GM12878 (cell line): ENCODE measurements around the gene TBC1D5. TPM values are rescaled to one million over a fixed set of nuclear protein-coding genes. Genes with fewer than 3 reads are reported as not detected.

ENCODE experiments used
- ATAC-seq: fragments of 200-7000 bp; cut with Tn5 transposase; 3 replicates; pipeline ENCODE4 v1.9.1; 2020; ENCODE audit warnings: mild to moderate bottlenecking, moderate library complexity
- BruUV-seq: library from RNA; stranded (reverse); fragments of 400-500 nt; replicated peaks from 2 replicates; lab custom pipeline; 2021; lab: Mats Ljungman, UMichigan
- CTCF ChIA-PET: fragments of 300-600 bp; sonication (Branson Sonifier 250); formaldehyde crosslinking; extraction: SDS; loops from one replicate; lab custom pipeline; 2021; ENCODE audit warnings: inconsistent platforms; lab: Yijun Ruan, JAX
- POLR2A ChIA-PET: fragments of 350-600 bp; formaldehyde crosslinking; extraction: SDS; loops from one replicate; lab custom pipeline; 2021; ENCODE audit warnings: inconsistent platforms; lab: Charles Lee
- RAD21 ChIA-PET: fragments of 300-600 bp; sonication (Branson Sonifier 250); formaldehyde crosslinking; loops from one replicate; lab custom pipeline; 2023; ENCODE audit warnings: antibody characterized with exemption; ENCODE audit not compliant: unreplicated experiment; lab: Charles Lee
- SMC1A ChIA-PET: fragments of 300-600 bp; sonication (Branson Sonifier 250); formaldehyde crosslinking; loops from one replicate; lab custom pipeline; 2023; ENCODE audit not compliant: unreplicated experiment, uncharacterized antibody; lab: Charles Lee
- DNase-seq: peaks from one replicate; pipeline ENCODE4 v3.0.0-alpha.2; 2011; ENCODE audit warnings: low read depth, low spot score
- FAIRE-seq: peaks from 3 replicates; lab custom pipeline; 2011; peaks lifted over from hg19 to GRCh38; lab: Jason Lieb, UNC
- H2AFZ ChIP-seq: 2 replicates; pipeline ENCODE4 v1.6.0; 2011; ENCODE audit warnings: low read depth, low read length, control low read depth; ENCODE audit not compliant: control insufficient read depth
- H3K27ac ChIP-seq: 2 replicates; pipeline ENCODE4 v1.5.1; 2011; ENCODE audit warnings: control low read depth; ENCODE audit not compliant: control insufficient read depth, insufficient read depth
- H3K27me3 ChIP-seq, 2 experiments: replicated peaks in 1 of 2; 2 replicates each; pipeline versions ENCODE4 v1.6.0 to v1.6.1; 2011; ENCODE audit warnings: low read length in 1 of 2; ENCODE audit not compliant: control insufficient read depth in 2 of 2, insufficient read depth in 2 of 2
- H3K36me3 ChIP-seq, 2 experiments: 2 replicates each; pipeline ENCODE4 v1.5.1; 2011; ENCODE audit warnings: low read length in 1 of 2; ENCODE audit not compliant: control insufficient read depth in 2 of 2, insufficient read depth in 2 of 2
- H3K4me1 ChIP-seq: 2 replicates; pipeline ENCODE4 v1.6.1; 2011; ENCODE audit warnings: mild to moderate bottlenecking, low read length, moderate library complexity, mixed read lengths; ENCODE audit not compliant: control insufficient read depth, insufficient read depth
- H3K4me2 ChIP-seq: 2 replicates; pipeline ENCODE4 v1.6.0; 2011; ENCODE audit warnings: control low read depth; ENCODE audit not compliant: control insufficient read depth, insufficient read depth
- H3K4me3 ChIP-seq: fragments of 200-600 bp; sonication (generic); 2 replicates; pipeline ENCODE4 v1.5.1; 2016
- H3K79me2 ChIP-seq: 2 replicates; pipeline ENCODE4 v1.6.0; 2011; ENCODE audit warnings: low read length; ENCODE audit not compliant: control insufficient read depth, insufficient read depth
- H3K9ac ChIP-seq: 2 replicates; pipeline ENCODE4 v1.8.0; 2011; ENCODE audit warnings: low read length, control low read depth, mixed read lengths; ENCODE audit not compliant: control insufficient read depth, insufficient read depth
- H3K9me3 ChIP-seq: replicated peaks from 3 replicates; pipeline ENCODE4 v1.5.1; 2011; ENCODE audit warnings: mild to moderate bottlenecking, low read length; ENCODE audit not compliant: control insufficient read depth, insufficient read depth
- H4K20me1 ChIP-seq: 2 replicates; pipeline ENCODE4 v1.6.0; 2011; ENCODE audit not compliant: control insufficient read depth, insufficient read depth
- CREB1 ChIP-seq: IDR thresholded peaks from 2 replicates; pipeline ENCODE4 v1.6.1; 2012; ENCODE audit warnings: low read depth, mild to moderate bottlenecking, inconsistent platforms
- ESRRA ChIP-seq: IDR thresholded peaks from 2 replicates; pipeline ENCODE4 v1.6.1; 2012; ENCODE audit warnings: mild to moderate bottlenecking, low read length, improper control_type of control experiment
- IRF3 ChIP-seq: fragments of 450-650 bp; IDR thresholded peaks from 2 replicates; pipeline ENCODE4 v1.6.1; 2014; ENCODE audit warnings: mild to moderate bottlenecking
- MEF2A ChIP-seq: IDR thresholded peaks from 2 replicates; pipeline ENCODE4 v1.6.1; 2011; ENCODE audit warnings: low read depth, mild to moderate bottlenecking, low read length, moderate library complexity; ENCODE audit not compliant: insufficient read depth
- NRF1 ChIP-seq: conservative IDR thresholded peaks from 2 replicates; pipeline ENCODE4 v1.6.1; 2011; ENCODE audit warnings: mild to moderate bottlenecking, low read depth, low read length, improper control_type of control experiment
- POLR2AphosphoS5 ChIP-seq: IDR thresholded peaks from 2 replicates; pipeline ENCODE4 v1.6.1; 2011; ENCODE audit warnings: mild to moderate bottlenecking, low read length, inconsistent platforms
- RELB ChIP-seq: fragments of 450-650 bp; IDR thresholded peaks from 2 replicates; pipeline ENCODE4 v1.6.1; 2017; ENCODE audit warnings: low read depth, mild to moderate bottlenecking, moderate library complexity
- SRF ChIP-seq, 2 experiments: IDR thresholded peaks; 2 replicates each; pipeline ENCODE4 v1.6.1; 2011; ENCODE audit warnings: low read depth in 2 of 2, low read length in 2 of 2, mild to moderate bottlenecking in 1 of 2, moderate library complexity in 1 of 2
- TCF7 ChIP-seq: IDR thresholded peaks from 2 replicates; pipeline ENCODE4 v1.6.1; 2014; ENCODE audit warnings: antibody characterized with exemption, borderline replicate concordance
- YBX1 ChIP-seq: fragments of 450-650 bp; IDR thresholded peaks from 2 replicates; pipeline ENCODE4 v1.6.1; 2016; ENCODE audit warnings: antibody characterized with exemption
- ZZZ3 ChIP-seq: IDR thresholded peaks from 2 replicates; pipeline ENCODE4 v1.6.1; 2011; ENCODE audit warnings: low read depth; ENCODE audit not compliant: control insufficient read depth, insufficient read length
- WGBS: methylation state at CpG from one replicate; pipeline ENCODE4 v1.1.6; 2016; ENCODE audit warnings: low lambda C conversion rate; ENCODE audit not compliant: insufficient replicate concordance, insufficient coverage; ENCODE audit errors: missing lambda C conversion rate; 5-methylcytosine and 5-hydroxymethylcytosine counted together
- in situ Hi-C: fragments of 300-500 bp; cut with MboI; formaldehyde crosslinking; loops from 9 replicates; pipeline ENCODE4 v1.14.3; 2018; ENCODE audit warnings: mixed read lengths
- intact Hi-C: fragments of 100-400 bp; cut with micrococcal nuclease; formaldehyde crosslinking; loops from one replicate; pipeline ENCODE4 v1.14.2; 2022; ENCODE audit not compliant: unreplicated experiment
- polyA plus RNA-seq, 11 experiments: library from polyadenylated mRNA; depleted of rRNA in 4 of 11; unstranded in 6 of 11; stranded (reverse) in 5 of 11; fragments of >200 nt; fragmentation: Nextera tagmentation in 4 of 11; fragmentation: Illumina TruSeq in 1 of 11; extraction: Ambion mirVana in 4 of 11; extraction: Trizol in 1 of 11; gene quantifications; 1 replicate in 1 of 11; 2 replicates in 10 of 11; pipeline versions ENCODE4 v1.2.1 to v1.2.3, GENCODE V29; 2011 to 2016; ENCODE audit warnings: inconsistent platforms in 2 of 11, missing spikeins in 2 of 11, low read depth in 1 of 11
- total RNA-seq, 4 experiments: library from RNA; depleted of rRNA in 3 of 4; stranded (reverse); fragments of >200 nt in 3 of 4; fragmentation: Illumina TruSeq in 1 of 4; extraction: Trizol in 1 of 4; gene quantifications; 2 replicates each; pipeline versions ENCODE4 v1.2.1 to v1.2.3, GENCODE V29; 2013 to 2021
- TF ChIP-seq, protein P1 (sequence below): fragments of 150-350 bp; IDR thresholded peaks from 2 replicates; pipeline ENCODE4 v1.6.1; 2016; ENCODE audit warnings: low read depth, low read length

Gene TBC1D5
- total and polyA plus RNA-seq, 10 of the 15 experiments (the other 5 are each of a cell fraction or from before 2014, with no cell fraction given) = 5.5 to 61.0 (median 43.8) TPM

DNA sequence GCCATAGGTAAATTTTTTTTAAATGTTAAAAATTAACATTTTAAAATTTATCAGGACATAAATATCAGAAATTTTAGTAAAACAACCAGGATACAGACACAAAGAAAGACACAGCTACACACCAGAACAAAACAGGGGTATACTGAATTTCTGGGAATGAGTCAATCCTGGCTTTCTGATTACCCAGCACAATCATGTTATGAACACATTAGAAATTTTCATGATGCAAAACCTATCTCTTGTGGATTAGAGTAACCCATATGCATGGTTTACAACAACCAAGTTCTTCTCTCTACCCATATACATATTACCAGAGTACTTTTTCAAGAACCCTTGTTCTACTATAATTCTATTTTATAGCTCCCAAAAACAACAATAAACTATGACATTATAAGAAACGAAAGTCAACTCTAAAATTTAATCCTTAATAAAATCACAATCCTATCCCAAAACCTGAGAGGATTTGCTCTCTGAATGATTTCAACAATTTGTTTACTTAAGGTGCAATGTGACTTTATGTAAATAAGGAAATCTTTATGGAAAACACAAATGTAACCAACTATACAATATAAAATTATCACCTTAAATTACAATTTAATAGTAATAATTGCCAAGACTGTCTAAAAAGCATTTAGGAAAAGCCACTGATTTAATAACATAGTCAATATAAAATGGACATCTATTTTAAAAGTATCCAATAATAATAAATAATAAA is 184.5 kb downstream of the TBC1D5 start:
- ChIA-PET POLR2A (interaction anchor here (0.9 kb wide), 1 partner anchor 13 kb away, joined by 3 read pairs; no protein-coding TSS in a partner anchor), SMC1A (no interaction called here), CTCF (no interaction called here), RAD21 (interaction anchor here (1.5 kb wide), 1 partner anchor 283 kb away, joined by 4 read pairs; no protein-coding TSS in a partner anchor)
- intact Hi-C loops (no loop called here), in situ Hi-C loops (no loop called here)
- 47% methylated on average over 1 of the region's 1 CpG for WGBS
- H3K36me3 ChIP-seq = no peaks in the 10 kb centered on the region; a peak in 1 of 4 replicates
- no peaks in the 10 kb centered on the region for H3K4me1 ChIP-seq
- ATAC-seq (no peak), DNase-seq (no peak), FAIRE-seq (no peak)
- H3K27me3 ChIP-seq = no peaks in the 10 kb centered on the region
- H3K4me2 ChIP-seq = no peak overlapping the region
- H3K9me3 ChIP-seq = no peaks in the 10 kb centered on the region; the same call in 1 of the 3 replicates
- no peak overlapping the region for H3K9ac ChIP-seq
- H2AFZ ChIP-seq = no peak overlapping the region
- no peak for TF ChIP-seq RELB
- TF ChIP-seq ZZZ3 = no peak
- no peak for TF ChIP-seq IRF3
- TF ChIP-seq SRF (IDR thresholded peaks at IDR 0.05; ENCODE audit: low read depth in 2 of 2, low read length in 2 of 2) = no peak
- no peak for TF ChIP-seq MEF2A
- TF ChIP-seq YBX1 = no peak
- TF ChIP-seq TCF7 = no peak
- no peak for TF ChIP-seq CREB1
- no peak for TF ChIP-seq NRF1
- TF ChIP-seq, protein P1, sequence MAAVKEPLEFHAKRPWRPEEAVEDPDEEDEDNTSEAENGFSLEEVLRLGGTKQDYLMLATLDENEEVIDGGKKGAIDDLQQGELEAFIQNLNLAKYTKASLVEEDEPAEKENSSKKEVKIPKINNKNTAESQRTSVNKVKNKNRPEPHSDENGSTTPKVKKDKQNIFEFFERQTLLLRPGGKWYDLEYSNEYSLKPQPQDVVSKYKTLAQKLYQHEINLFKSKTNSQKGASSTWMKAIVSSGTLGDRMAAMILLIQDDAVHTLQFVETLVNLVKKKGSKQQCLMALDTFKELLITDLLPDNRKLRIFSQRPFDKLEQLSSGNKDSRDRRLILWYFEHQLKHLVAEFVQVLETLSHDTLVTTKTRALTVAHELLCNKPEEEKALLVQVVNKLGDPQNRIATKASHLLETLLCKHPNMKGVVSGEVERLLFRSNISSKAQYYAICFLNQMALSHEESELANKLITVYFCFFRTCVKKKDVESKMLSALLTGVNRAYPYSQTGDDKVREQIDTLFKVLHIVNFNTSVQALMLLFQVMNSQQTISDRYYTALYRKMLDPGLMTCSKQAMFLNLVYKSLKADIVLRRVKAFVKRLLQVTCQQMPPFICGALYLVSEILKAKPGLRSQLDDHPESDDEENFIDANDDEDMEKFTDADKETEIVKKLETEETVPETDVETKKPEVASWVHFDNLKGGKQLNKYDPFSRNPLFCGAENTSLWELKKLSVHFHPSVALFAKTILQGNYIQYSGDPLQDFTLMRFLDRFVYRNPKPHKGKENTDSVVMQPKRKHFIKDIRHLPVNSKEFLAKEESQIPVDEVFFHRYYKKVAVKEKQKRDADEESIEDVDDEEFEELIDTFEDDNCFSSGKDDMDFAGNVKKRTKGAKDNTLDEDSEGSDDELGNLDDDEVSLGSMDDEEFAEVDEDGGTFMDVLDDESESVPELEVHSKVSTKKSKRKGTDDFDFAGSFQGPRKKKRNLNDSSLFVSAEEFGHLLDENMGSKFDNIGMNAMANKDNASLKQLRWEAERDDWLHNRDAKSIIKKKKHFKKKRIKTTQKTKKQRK = no peak
- TF ChIP-seq POLR2AphosphoS5 = no peak
- no peak for TF ChIP-seq ESRRA
- H3K4me3 ChIP-seq = no peak overlapping the region
- no peaks in the 10 kb centered on the region for H4K20me1 ChIP-seq
- no peak overlapping the region for H3K27ac ChIP-seq
- no peaks in the 10 kb centered on the region for H3K79me2 ChIP-seq
- BruUV-seq = no TSS peak
